Activated CD4-positive, alpha-beta T cell treated with anti-CD3 and anti-CD28 coated beads for 48 hours (primary cell): ENCODE measurements around the gene VSTM2L.
A peak's percentile ranks its signal among the peaks of the same experiment; 100 is the strongest.
"Not testable (repeated sequence)": the region's sequence is repeated elsewhere in the genome, so short reads cannot be mapped to it uniquely, and the experiment has no call there.

Experiments used
- DNase-seq: peaks from one replicate; pipeline ENCODE4 v3.0.0-alpha.2; 2020

The VSTM2L gene, protein sequence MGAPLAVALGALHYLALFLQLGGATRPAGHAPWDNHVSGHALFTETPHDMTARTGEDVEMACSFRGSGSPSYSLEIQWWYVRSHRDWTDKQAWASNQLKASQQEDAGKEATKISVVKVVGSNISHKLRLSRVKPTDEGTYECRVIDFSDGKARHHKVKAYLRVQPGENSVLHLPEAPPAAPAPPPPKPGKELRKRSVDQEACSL

DNA sequence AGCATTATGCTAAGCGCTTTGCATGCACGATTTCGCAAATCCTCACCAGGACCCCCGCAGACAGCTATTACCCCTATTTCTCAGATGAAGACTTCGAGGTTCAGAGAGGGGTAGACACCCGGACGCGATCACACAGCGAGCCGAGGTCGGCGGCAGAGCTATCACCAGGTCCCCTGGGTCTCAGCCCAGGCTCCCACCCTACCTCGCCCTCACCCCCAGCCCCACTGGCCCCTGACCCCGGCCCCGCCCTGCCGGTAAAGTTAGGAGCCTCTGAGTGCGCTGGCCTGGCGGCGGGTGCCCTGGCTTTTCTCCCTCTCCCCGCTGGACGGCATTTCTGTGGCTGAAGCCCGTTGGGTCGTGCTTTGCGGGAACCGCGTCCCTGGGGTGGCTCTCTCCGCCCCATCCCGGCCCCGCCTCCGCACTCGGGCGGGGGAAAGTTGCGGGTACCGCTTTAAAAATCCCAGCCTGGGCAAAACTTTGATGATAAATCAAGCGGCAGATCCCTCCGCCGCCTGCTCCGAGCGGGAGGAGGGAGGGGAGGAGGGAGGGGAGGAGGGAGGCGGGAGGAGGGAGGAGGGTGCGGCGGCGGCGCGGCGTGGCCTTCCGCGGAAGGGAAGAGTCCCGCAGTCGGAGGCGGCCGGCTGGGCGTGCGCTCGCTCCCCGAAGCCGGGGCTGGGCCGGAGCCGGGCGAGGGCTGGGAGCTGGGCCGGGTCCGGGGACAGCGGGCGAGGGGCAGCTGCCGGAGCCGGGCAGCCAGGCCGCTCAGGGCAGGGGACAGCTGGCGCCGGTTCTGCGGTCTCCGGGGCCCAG is at the start of gene VSTM2L:
Gene VSTM2L (plus strand): TSS at position 624 of the 810 bp plus-strand sequence. CDS start 224 bp downstream, outside the sequence.
- peak; percentile 37 for DNase-seq

DNA sequence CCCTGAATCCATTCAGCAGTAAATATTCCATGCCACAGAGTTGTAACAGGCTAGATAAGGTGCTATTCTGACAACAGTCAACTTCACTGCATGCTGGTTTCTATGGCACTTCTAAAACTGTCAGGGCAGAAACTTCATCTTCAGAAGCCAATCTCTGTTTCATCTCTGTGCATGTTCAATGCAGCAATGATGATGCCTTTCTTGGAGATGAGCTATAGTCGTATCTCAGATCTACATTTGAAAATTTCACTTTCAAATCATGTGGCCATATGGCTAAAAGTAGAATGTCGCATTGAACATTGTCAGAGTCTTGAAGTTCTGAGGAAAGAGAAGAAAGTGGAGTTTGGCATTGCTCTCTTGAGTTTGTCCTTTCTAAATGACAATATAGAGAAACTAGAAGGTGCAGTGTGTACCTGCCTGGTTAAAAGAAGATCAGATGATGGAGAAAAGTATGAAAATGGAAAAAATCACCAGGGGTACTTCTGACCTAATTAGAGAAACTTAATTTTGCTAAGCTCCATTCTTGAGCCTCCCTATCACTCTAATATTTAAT is 49.0 kb upstream of the VSTM2L start:
- no peak for DNase-seq

DNA sequence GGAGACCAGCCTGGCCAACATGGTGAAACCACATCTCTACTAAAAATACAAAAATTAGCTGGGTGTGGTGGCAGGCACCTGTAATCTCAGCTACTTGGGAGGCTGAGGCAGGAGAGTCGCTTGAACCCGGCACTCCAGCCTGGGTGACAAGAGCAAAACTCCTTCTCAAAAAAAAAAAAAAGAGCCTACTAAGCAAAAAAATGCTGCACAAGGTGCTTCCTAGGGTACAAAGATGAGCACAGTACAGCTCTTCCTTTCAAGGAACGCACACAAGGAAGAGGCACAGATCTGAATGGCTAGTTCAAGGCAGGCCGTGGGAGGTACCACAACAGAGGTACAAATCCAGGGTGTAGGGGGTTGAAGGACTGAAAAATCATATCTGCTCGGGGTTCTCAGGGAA is 46.9 kb upstream of the VSTM2L start:
- DNase-seq: not testable (repeated sequence)

DNA sequence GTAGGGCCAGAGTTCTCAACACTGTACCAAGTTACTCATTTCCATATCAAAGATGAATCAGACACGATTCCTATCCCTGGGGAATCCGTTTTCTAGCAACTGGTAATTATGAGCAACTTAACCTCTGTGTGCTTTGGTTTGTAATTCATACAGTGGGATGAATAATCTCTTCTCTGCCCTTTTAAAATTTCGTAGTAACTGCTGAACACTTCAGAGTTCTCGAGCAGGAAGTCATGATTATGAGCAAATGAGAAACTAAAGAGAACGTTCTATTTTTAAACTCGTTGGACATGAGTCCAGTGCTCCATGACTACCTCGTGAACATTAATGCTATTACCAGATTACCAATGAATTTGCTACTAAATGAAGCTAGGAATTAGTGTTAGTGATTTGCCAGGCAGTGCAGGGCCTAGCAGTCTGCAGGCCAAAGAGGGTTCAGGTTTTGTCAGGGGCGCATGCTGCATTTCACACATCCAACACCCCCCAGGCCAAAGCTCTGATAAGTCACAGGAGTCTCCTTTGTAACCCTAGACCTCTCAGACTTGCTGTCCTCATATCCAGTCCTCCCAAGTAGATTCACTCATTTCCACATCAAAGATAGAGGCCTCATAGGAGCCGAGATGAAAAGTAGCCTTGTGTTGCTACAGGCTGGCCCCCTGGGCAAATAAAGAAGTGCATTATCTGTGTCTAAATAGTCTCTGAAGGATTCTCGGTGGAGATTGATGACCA is 45.8 kb upstream of the VSTM2L start:
- no peak for DNase-seq

DNA sequence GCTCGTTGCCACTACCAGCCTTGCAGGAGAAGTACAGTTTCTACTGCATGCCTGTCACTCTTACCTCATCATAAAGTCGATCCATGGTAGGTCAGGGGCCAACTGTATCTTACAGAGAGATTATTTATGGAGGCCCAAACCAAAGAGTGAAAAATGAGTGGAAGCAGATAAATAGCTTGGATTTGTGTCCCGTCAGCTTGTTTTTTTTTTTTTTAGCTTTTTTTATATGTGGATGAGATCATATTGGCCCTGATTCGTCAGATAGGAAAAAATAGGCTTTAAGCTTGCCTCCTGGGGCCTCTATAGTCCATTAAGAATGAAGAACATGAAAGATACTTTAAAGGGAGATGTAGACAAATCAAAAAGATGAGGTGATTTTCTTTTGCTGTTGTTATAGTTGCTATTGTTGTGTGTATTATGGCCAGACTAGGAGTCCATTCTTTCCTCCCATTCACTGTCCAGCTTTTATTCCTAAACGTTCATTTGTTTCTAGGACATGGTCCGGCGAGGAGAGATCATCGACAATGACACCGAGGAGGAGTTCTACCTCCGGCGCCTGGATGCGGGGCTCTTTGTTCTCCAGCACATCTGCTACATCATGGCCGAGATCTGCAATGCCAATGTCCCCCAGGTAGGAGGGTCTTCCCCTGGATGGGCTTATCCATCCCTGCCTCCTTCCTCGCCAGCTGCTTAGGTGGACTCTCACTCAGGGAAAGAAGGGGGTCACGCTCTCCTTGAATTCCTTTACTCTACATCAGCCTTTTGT is 43.3 kb upstream of the VSTM2L start:
- no peak for DNase-seq

DNA sequence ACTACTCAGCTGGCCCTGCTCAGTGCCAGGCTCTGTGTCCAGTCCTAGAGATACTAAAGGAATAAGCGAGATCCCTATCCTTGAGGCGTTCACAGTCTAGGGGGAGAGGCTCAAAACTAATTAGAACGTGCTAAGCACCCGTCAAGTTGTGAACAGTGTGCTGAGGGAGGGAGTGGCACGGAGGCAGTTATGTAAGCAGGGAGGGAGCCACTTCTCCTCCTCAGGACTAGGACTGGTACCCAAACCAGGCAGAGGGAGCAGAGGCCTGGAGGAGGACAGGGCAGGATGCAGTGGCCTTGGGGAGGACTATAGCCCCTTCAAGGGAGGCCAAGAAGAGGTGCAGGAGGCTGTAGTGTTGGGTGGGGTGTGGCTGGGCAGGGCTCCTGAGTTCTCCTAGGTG is 39.6 kb upstream of the VSTM2L start:
- DNase-seq: no peak

DNA sequence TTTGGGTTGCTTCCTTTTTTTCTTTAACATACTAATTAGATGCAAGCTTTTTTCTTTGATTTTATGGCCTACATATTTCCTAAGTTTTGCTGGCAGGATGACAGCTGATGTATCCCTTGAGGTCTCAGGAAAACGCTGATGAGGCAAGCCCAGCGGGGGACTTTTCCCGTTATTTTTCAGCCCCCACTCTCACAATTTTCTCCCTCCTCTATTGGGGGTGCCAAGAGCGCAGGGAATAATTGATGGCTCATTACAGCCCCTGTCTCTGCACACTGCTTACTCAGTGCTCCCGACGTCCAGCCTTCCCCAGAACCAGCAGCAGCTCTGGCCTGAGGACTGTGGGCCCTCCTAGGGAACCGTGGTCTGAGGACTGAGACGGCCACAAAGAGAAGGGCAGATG is 38.6 kb upstream of the VSTM2L start:
- no peak for DNase-seq

DNA sequence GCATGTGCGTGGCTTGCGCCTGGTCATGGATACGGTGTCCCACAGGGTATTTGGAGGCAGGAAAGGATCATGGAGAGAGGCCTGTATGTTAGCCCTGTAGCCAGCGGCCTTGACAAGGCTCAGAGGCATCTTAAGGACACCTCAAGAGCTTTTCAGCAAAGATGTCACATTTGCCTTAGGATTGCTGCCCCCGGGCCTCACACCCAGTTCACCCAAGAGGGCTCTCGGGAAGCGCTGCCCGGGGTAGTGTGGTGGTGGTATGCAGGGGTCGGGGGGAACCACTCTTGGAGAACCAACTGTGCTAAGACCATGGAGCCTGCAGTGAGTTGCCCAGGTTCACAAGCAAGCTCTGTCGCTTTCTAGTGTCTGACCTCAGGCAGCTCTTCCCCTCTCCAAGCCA is 36.9 kb upstream of the VSTM2L start:
- no peak for DNase-seq

DNA sequence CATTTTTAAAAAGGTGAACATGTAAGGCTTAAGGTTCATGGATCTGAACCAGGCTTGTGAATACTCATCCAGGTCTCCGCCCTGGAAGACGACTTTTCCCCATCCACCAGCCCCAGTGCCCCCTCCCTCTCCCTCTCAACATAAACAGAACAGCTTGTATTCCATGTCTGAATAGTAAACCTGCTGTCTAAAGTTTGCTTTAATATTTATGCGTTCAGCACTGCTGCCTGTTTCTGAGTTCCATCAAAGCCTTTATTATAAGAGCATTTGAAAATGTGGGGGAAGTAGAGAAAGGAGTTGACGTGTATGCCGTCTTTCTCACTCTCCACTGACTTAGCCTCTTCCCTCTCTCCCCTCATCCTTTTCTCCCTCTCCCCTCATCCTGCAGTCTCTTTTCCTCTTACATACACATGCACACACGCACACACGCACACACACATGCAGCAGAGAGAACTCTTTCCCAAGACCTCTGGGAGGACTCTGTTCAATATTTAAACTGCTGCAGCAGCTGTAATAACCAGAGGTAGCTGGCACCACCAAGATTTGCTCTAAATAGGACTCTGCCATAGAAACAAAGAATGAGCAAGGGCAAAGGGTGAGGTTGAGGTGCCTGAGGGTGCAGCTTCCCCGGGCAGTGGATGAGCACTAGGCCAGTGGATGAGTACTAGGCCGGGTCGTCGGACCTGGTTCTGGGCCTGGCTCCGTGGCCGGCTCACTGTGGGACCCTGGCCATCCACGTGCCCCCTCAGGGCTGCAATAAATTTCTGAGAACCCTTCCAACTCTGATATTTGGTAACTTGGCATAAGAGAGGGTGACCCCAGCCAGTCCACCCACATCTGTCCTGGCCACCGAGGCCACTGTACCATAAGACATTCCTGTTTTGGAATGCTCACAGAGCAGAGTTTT is 35.4 kb upstream of the VSTM2L start:
- no peak for DNase-seq

DNA sequence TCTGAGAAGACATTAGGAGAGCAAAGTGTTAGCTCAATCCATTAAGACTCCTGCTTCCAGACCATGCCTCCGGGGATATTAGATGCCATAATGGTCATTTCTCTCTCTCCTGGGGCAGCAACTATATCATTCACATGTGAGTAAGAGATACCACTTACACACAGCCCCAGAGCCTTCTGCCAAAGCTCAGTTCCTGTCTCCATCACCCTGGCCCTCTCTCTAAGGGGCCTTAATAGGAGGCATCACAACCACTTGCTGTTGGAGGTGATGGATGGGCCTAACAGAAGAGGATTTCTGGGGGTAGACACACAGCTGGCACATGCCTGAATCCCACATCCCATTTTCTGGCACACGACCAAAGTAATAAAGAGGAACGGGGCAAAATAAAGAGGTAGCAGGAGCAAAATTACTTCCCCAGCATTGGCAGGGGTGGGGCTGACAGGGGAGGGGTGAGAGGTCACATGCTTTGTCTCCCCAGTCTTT is 34.0 kb upstream of the VSTM2L start:
- no peak for DNase-seq

DNA sequence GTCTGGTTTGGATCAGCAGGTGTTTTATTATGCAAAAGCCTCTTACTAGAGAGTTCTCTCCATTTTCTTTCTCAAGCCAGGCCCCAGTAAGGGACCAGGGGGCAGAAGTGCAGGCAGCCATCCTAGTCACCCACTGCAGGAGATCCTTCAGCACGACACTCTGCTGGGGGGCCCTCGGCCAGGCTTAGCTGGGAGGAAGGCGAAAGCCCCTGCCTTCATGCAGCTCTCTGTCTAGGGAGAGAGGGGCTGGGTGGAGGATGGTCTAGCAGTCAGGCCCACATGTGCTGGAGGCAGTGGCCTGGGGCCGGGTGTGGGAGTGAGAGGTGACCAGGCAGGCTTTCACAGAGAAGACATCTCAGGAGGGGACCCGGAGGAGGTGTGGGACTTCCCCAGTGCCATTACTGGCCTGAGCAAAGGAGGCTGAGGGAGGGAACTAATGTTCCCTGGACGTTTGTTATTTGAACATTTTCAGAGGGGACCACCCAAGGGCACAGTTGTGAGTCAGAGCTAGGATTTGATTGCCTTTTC is 33.5 kb upstream of the VSTM2L start:
- no peak for DNase-seq

DNA sequence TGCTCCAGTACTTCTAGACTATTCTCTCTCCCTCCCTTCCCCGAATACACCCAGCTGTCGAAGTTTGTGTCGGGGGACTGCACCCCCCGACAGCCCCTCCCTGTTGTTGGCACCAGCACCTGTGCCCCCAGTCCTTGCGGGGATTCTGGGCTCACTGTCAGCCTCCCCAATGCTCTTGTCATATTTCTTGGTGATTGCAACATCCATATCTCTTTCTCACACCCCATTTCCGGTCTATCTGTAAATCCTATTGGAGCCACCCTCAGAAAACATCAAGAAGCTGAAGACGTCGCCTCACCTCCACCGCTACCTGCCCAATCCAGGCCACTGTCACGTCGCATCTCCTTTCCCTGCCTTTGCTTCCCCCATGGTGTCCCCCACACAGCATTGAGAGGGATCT is 32.6 kb upstream of the VSTM2L start:
- no peak for DNase-seq

DNA sequence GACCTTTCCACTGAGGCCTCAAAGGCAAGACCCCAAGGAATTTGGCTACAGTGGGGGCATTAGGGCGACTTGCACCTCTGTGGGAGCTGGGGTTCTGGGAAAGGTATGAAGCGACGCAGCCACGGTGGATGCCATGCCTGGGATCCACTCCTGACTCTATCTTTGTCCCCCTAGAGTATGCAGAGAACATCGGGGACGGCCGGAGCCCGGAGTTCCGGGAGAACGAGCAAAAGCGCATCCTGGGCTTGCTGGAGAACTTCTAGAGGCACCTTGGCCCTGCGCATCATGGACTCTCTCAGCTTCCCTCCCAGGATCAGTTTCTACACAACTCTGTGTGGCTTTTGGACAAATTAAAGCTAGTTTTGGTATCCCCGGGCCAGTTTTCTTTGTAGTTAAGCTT is 31.2 kb upstream of the VSTM2L start:
- no peak for DNase-seq

DNA sequence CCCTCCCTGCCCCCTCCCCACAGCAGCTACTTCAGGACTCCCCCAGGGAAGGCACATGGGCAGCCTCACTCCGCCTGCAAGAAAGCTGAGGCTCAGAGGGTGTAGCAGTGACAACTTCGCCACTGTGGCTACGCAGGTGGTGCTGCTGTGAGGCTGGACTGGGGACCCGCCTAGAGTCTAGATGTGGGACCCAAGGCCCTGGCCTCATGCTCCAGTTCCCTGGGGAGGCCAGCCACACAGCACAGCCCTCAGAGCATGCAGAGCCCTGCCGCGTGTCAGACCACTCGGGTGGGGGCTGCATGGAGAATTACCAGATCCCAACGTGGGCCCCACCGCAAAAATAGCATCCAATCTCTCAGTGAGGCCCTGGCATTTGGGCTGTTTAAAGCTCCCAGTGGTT is 30.8 kb upstream of the VSTM2L start:
- no peak for DNase-seq

DNA sequence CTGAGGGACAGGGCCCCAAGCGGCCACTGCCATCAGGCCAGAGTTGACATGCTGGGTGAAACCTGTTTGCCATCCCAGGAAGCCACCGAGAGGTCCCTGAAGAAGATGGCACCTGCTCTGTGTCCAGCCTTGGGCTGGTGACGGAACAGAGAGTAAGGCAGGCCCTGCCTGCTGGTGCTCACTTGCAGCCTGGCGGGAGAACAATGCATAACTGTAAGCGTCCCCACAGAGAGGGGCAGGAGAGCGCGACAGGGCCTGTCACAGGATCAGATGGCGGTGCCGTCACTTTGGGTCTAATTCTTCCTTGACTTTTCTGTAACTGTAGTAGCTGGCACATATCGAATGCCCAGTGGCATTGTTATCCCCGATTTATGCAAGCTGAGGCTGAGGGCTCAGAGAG is 29.0 kb upstream of the VSTM2L start:
- no peak for DNase-seq

DNA sequence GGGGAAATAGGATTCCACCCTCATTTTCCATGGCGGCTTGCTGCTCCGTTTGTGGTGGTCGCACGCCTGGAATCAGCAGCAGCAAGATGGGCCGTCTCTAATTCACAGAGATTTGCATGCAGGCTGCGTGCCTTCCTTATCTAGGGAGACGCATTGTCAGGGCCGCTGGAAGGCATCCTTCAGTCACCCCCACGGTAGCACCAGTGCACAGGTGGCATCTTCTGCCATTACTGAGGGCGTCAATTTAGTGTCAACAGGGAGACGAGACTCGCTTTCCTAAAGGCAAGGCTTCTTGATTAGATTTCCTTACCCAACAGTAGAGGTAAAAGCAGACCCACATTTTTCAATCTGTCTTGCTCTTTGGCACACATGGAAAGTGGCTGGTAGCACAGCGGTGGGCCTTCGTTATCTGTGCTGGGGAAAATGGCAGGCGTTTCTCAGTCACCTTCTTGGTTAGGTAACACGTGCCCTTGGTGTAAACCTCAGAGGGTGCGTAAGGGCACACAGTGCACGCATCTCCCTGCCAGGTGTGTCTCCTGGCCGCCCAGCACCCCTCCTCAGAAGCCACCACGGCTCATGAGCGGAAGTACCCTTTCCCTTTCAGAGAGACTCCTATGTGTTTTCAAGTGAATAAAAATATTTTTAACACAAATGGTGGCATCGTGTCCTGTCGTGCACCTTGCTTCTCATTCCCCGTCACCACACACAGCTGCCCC is 27.3 kb upstream of the VSTM2L start:
- no peak for DNase-seq

DNA sequence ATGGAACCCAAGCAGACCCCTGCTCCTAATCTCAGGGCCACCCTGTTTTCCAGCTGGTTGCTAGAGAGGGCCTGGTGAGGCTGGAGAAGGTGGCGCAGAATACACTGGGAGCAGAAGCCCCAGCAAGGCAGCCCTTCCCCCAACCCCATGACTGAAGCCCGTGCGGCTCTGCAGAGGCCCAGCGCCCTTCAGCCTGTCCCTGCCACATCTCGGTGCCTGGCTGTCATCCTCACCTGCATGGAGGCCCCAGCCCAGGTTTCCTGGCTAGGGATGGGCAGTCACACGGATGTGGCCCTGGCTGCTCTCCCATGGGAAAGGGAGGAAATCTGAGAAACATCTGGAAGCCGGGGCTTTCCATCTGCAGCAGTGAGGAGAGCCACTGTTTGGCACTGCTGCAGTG is 26.1 kb upstream of the VSTM2L start:
- DNase-seq: no peak

DNA sequence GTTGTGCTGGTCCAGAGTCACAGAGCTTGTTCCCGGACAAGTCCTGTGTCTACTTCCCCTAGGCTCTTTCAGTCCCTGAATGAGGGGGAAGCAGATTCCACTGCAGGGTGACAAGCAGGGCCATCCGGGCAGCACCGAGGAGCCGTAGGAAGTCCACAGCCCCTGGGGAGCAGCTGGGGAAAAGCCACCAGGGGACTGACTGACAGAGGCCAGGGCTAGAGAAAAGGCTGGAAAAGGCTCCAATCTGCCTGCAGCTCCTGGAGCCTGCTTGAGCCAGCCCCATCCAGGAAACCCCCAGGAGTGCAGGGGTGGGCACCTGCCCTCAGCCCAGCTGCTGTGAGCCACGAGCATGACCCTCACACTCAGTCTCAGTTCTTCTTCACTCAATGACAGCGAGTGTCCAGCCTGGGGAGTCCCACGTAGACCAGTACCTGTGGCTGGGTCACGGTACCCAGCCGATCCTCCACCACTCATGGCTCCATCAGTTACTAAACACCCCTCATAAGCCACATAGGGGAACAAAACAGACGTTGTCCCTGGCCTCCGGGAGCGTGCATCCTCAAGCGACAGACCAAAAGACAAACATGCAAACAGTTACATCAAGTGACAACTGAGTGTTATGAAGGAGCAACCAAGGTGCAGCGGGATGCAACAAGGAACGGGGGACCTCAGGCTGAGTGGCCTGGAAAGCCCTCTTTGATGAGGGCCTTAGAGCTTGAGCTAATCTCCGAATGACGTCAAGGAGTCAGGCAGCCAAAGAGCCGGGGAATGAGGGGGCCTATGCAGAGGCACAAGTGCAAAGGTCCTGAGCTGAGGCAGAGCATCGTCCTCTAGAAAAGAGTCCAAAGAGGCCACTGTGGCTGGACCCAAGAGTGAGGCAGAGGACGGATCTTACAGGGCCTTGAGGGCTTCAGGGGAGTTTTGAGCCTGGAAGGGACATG is 24.8 kb upstream of the VSTM2L start:
- DNase-seq: no peak

DNA sequence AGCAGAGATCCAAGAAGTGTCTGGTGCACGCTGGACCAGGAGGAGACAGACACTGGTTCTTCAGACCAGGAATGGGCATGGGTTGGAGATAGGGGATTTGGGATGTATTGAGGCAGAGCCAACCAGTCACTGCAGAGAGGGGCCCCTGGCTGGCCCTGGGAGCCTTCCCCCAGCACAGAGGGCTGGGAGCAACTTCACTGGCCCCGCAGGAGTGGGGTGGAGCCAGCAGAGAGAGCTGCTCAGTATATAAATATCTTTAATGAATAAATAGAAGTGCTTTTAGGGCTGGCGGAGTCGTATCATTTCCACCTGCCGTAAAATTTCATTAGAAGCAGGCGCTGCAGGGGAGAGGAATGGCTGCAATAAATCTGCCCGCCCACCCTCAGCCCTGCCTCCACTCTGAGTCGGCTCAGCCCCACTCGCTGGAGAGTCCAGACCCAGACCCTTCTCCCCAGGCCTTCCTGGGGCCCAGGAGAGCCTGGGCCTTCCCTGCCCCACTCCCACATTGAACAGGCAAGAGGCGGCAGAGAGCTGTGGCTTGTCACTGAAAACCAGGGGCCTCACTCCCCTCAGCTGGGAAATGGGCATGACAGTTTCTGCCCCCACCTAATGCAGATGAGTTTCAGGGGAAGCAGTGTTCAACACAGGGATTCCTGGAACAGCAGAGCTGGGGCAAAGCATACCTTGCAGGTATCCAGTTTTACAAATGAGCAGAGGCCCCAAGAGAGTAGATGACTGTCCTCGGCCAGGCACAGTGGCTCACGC is 23.9 kb upstream of the VSTM2L start:
- no peak for DNase-seq
